Liver (tissue), 3 donors: ENCODE results near the gene OR6V1.

Experiments used
- EGR1 ChIP-seq, 2 donors: IDR thresholded peaks; 2 replicates each; pipeline ENCODE4 v1.6.1; 2016 to 2018; ENCODE audit warnings: antibody characterized with exemption in 2 of 2, low read depth in 2 of 2
- GABPA ChIP-seq, 2 donors: IDR thresholded peaks in 1 of 2; conservative IDR thresholded peaks in 1 of 2; 2 replicates each; pipeline ENCODE4 v1.6.1; 2016; ENCODE audit warnings: antibody characterized with exemption in 2 of 2, mild to moderate bottlenecking in 1 of 2, moderate library complexity in 1 of 2
- HNF4G ChIP-seq: IDR thresholded peaks from 2 replicates; pipeline ENCODE4 v1.6.1; 2016; ENCODE audit warnings: antibody characterized with exemption
- JUND ChIP-seq, 2 donors: IDR thresholded peaks; 2 replicates each; pipeline ENCODE4 v1.6.1; 2016; ENCODE audit warnings: antibody characterized with exemption in 2 of 2
- RAD21 ChIP-seq, 2 donors: IDR thresholded peaks; 2 replicates each; pipeline ENCODE4 v1.6.1; 2016; ENCODE audit warnings: antibody characterized with exemption in 2 of 2, mild to moderate bottlenecking in 2 of 2
- RXRA ChIP-seq, 2 donors: IDR thresholded peaks; 2 replicates each; pipeline ENCODE4 v1.6.1; 2017 to 2018; ENCODE audit warnings: antibody characterized with exemption in 2 of 2, mild to moderate bottlenecking in 1 of 2
- SP1 ChIP-seq: IDR thresholded peaks from 2 replicates; pipeline ENCODE4 v1.6.1; 2018; ENCODE audit warnings: antibody characterized with exemption, mild to moderate bottlenecking
- TAF1 ChIP-seq: conservative IDR thresholded peaks from 2 replicates; pipeline ENCODE4 v1.6.1; 2016; ENCODE audit warnings: antibody characterized with exemption, mild to moderate bottlenecking
- YY1 ChIP-seq: IDR thresholded peaks from 2 replicates; pipeline ENCODE4 v1.6.1; 2016; ENCODE audit warnings: antibody characterized with exemption, mild to moderate bottlenecking
- TF ChIP-seq, protein P1 (sequence below): fragments of 150-350 bp; IDR thresholded peaks from 2 replicates; pipeline ENCODE4 v1.5.1; 2017; ENCODE audit warnings: improper control_type of control experiment, low read depth, low read length; ENCODE audit not compliant: missing input control
- TF ChIP-seq, protein P2 (sequence below): IDR thresholded peaks from 2 replicates; pipeline ENCODE4 v1.6.1; 2016; ENCODE audit warnings: antibody characterized with exemption
- TF ChIP-seq, protein P3 (sequence below): IDR thresholded peaks from 2 replicates; pipeline ENCODE4 v1.6.1; 2016; ENCODE audit warnings: antibody characterized with exemption, mild to moderate bottlenecking
- donor health status: healthy.
- donor health status: healthy.

GRCh38 chr7:143015926-143016490 lies 36.1 kb upstream of the OR6V1 start:
- TF ChIP-seq, protein P1, sequence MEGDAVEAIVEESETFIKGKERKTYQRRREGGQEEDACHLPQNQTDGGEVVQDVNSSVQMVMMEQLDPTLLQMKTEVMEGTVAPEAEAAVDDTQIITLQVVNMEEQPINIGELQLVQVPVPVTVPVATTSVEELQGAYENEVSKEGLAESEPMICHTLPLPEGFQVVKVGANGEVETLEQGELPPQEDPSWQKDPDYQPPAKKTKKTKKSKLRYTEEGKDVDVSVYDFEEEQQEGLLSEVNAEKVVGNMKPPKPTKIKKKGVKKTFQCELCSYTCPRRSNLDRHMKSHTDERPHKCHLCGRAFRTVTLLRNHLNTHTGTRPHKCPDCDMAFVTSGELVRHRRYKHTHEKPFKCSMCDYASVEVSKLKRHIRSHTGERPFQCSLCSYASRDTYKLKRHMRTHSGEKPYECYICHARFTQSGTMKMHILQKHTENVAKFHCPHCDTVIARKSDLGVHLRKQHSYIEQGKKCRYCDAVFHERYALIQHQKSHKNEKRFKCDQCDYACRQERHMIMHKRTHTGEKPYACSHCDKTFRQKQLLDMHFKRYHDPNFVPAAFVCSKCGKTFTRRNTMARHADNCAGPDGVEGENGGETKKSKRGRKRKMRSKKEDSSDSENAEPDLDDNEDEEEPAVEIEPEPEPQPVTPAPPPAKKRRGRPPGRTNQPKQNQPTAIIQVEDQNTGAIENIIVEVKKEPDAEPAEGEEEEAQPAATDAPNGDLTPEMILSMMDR, result no peak
- no peak for TF ChIP-seq TAF1
- TF ChIP-seq GABPA (IDR thresholded peaks at IDR 0.05 in 1 of 2, conservative IDR thresholded peaks at IDR 0.05 in 1 of 2), result no peak
- TF ChIP-seq, protein P2, sequence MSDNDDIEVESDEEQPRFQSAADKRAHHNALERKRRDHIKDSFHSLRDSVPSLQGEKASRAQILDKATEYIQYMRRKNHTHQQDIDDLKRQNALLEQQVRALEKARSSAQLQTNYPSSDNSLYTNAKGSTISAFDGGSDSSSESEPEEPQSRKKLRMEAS, result no peak
- TF ChIP-seq EGR1 (IDR thresholded peaks at IDR 0.05; ENCODE audit: low read depth in 2 of 2), result no peak
- TF ChIP-seq YY1, result no peak
- no peak for TF ChIP-seq RXRA (IDR thresholded peaks at IDR 0.05)
- no peak for TF ChIP-seq JUND (IDR thresholded peaks at IDR 0.05)
- TF ChIP-seq, protein P3, sequence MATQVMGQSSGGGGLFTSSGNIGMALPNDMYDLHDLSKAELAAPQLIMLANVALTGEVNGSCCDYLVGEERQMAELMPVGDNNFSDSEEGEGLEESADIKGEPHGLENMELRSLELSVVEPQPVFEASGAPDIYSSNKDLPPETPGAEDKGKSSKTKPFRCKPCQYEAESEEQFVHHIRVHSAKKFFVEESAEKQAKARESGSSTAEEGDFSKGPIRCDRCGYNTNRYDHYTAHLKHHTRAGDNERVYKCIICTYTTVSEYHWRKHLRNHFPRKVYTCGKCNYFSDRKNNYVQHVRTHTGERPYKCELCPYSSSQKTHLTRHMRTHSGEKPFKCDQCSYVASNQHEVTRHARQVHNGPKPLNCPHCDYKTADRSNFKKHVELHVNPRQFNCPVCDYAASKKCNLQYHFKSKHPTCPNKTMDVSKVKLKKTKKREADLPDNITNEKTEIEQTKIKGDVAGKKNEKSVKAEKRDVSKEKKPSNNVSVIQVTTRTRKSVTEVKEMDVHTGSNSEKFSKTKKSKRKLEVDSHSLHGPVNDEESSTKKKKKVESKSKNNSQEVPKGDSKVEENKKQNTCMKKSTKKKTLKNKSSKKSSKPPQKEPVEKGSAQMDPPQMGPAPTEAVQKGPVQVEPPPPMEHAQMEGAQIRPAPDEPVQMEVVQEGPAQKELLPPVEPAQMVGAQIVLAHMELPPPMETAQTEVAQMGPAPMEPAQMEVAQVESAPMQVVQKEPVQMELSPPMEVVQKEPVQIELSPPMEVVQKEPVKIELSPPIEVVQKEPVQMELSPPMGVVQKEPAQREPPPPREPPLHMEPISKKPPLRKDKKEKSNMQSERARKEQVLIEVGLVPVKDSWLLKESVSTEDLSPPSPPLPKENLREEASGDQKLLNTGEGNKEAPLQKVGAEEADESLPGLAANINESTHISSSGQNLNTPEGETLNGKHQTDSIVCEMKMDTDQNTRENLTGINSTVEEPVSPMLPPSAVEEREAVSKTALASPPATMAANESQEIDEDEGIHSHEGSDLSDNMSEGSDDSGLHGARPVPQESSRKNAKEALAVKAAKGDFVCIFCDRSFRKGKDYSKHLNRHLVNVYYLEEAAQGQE, result no peak
- TF ChIP-seq RAD21 (IDR thresholded peaks at IDR 0.05), result no peak
- TF ChIP-seq SP1, result no peak
- TF ChIP-seq HNF4G, result no peak
